A549 (cell line): ENCODE measurements around the gene PRICKLE1. TPM values are rescaled to one million over a fixed set of nuclear protein-coding genes. Genes with fewer than 3 reads are reported as not detected.

Source experiments
- ATAC-seq, 2 experiments: fragments of 200-7000 bp in 1 of 2; fragments of >200 bp in 1 of 2; cut with Nextera tagmentation in 1 of 2; cut with Tn5 transposase in 1 of 2; 3 replicates each; pipeline versions ENCODE4 v1.8.0 to v1.9.1; 2018 to 2020; ENCODE audit warnings: mild to moderate bottlenecking in 1 of 2, moderate library complexity in 1 of 2
- CTCF ChIA-PET: fragments of 300-600 bp; sonication (Branson Sonifier 250); formaldehyde crosslinking; extraction: SDS; loops from one replicate; lab custom pipeline; 2021; ENCODE audit warnings: antibody characterized with exemption, inconsistent platforms; lab: Yijun Ruan, JAX
- POLR2A ChIA-PET: fragments of 350-600 bp; formaldehyde crosslinking; extraction: SDS; loops from one replicate; lab custom pipeline; 2021; ENCODE audit warnings: antibody characterized with exemption, inconsistent platforms; lab: Yijun Ruan, JAX
- DNase-seq, 2 experiments: peaks; one replicate each; pipeline versions ENCODE4 v3.0.0 to v3.0.0-alpha.2; 2011 to 2016; ENCODE audit warnings: low read depth in 1 of 2, low spot score in 1 of 2
- FAIRE-seq: peaks from 2 replicates; lab custom pipeline; 2011; peaks lifted over from hg19 to GRCh38; lab: Jason Lieb, UNC
- H3K27ac ChIP-seq, 2 experiments: fragments of >200 bp; sonication (Bioruptor Twin); formaldehyde crosslinking; 3 replicates each; pipeline ENCODE4 v1.5.1; 2016 to 2017
- H3K4me1 ChIP-seq: fragments of >200 bp; sonication (Bioruptor Twin); formaldehyde crosslinking; 3 replicates; pipeline ENCODE4 v1.6.1; 2016
- H3K4me2 ChIP-seq: fragments of >200 bp; sonication (Bioruptor Twin); formaldehyde crosslinking; 3 replicates; pipeline ENCODE4 v1.6.1; 2016
- H3K4me3 ChIP-seq: fragments of >200 bp; sonication (Bioruptor Twin); formaldehyde crosslinking; 3 replicates; pipeline ENCODE4 v1.5.1; 2016
- H3K9me3 ChIP-seq: fragments of >200 bp; sonication (Bioruptor Twin); formaldehyde crosslinking; 3 replicates; pipeline ENCODE4 v1.6.1; 2016
- BHLHE40 ChIP-seq: IDR thresholded peaks from 2 replicates; pipeline ENCODE4 v1.6.1; 2012; ENCODE audit warnings: low read depth, low read length, inconsistent platforms
- CBX2 ChIP-seq: fragments of 200-600 bp; sonication (generic); IDR thresholded peaks from 2 replicates; pipeline ENCODE4 v1.6.1; 2016; ENCODE audit warnings: low read depth, mild to moderate bottlenecking, borderline replicate concordance
- E2F6 ChIP-seq: IDR thresholded peaks from 2 replicates; pipeline ENCODE4 v1.6.1; 2012; ENCODE audit warnings: low read depth, borderline replicate concordance
- EHF ChIP-seq: fragments of 250-450 bp; sonication (Bioruptor Pico); IDR thresholded peaks from 2 replicates; pipeline ENCODE4 v1.5.0; 2020; ENCODE audit warnings: mild to moderate bottlenecking
- ELK1 ChIP-seq: fragments of 150-350 bp; IDR thresholded peaks from 2 replicates; pipeline ENCODE4 v1.6.1; 2014; ENCODE audit warnings: low read depth, mild to moderate bottlenecking, low read length
- EP300 ChIP-seq, 2 experiments: fragments of >200 bp; sonication (Bioruptor Twin); formaldehyde crosslinking; IDR thresholded peaks; 2 replicates in 1 of 2; 3 replicates in 1 of 2; pipeline ENCODE4 v1.6.1; 2016 to 2017
- ESRRA ChIP-seq: fragments of 150-350 bp; IDR thresholded peaks from 2 replicates; pipeline ENCODE4 v1.6.1; 2014; ENCODE audit warnings: mild to moderate bottlenecking, low read length, borderline replicate concordance
- GATA3 ChIP-seq: IDR thresholded peaks from 2 replicates; pipeline ENCODE4 v1.6.1; 2012; ENCODE audit warnings: borderline replicate concordance
- HOXB13 ChIP-seq: fragments of 250-450 bp; sonication (Bioruptor Pico); IDR thresholded peaks from 2 replicates; pipeline ENCODE4 v1.5.0; 2020; ENCODE audit warnings: low read depth, mild to moderate bottlenecking, moderate library complexity
- HOXB5 ChIP-seq: fragments of 250-450 bp; sonication (Bioruptor Pico); IDR thresholded peaks from 2 replicates; pipeline ENCODE4 v1.5.0; 2020; ENCODE audit warnings: mild to moderate bottlenecking, moderate library complexity
- JUNB ChIP-seq: fragments of >200 bp; sonication (Bioruptor Twin); formaldehyde crosslinking; IDR thresholded peaks from 2 replicates; pipeline ENCODE4 v1.6.1; 2016
- KDM5A ChIP-seq: fragments of 200-600 bp; sonication (generic); IDR thresholded peaks from 2 replicates; pipeline ENCODE4 v1.6.1; 2016; ENCODE audit warnings: antibody characterized with exemption, mild to moderate bottlenecking
- MAZ ChIP-seq: fragments of 150-350 bp; IDR thresholded peaks from 2 replicates; pipeline ENCODE4 v1.6.1; 2014; ENCODE audit warnings: antibody characterized with exemption, low read depth, low read length, borderline replicate concordance
- NPAS2 ChIP-seq: fragments of 250-450 bp; sonication (Bioruptor Pico); IDR thresholded peaks from 2 replicates; pipeline ENCODE4 v1.8.0; 2022; ENCODE audit warnings: mild to moderate bottlenecking, moderate library complexity, borderline replicate concordance
- RAD21 ChIP-seq, 2 experiments: fragments of >200 bp in 1 of 2; sonication (Bioruptor Twin) in 1 of 2; formaldehyde crosslinking in 1 of 2; IDR thresholded peaks in 1 of 2; conservative IDR thresholded peaks in 1 of 2; 2 replicates in 1 of 2; 3 replicates in 1 of 2; pipeline ENCODE4 v1.6.1; 2012 to 2018; ENCODE audit warnings: inconsistent platforms in 1 of 2
- RARB ChIP-seq: fragments of 250-450 bp; sonication (Bioruptor Pico); IDR thresholded peaks from 2 replicates; pipeline ENCODE4 v1.8.0; 2021; ENCODE audit warnings: mild to moderate bottlenecking, moderate library complexity
- REST ChIP-seq: fragments of 200-600 bp; sonication (generic); IDR thresholded peaks from 2 replicates; pipeline ENCODE4 v1.6.1; 2016; ENCODE audit warnings: antibody characterized with exemption, mild to moderate bottlenecking, moderate library complexity
- SREBF2 ChIP-seq: fragments of 450-650 bp; IDR thresholded peaks from 2 replicates; pipeline ENCODE4 v1.6.1; 2014; ENCODE audit warnings: mild to moderate bottlenecking, moderate library complexity
- TP53 ChIP-seq: fragments of 250-450 bp; sonication (Bioruptor Pico); IDR thresholded peaks from 2 replicates; pipeline ENCODE4 v1.5.0; 2021; ENCODE audit warnings: mild to moderate bottlenecking, moderate library complexity
- ZFP36 ChIP-seq: fragments of 450-650 bp; IDR thresholded peaks from 2 replicates; pipeline ENCODE4 v1.6.1; 2014; ENCODE audit warnings: borderline replicate concordance; ENCODE audit not compliant: partially characterized antibody
- WGBS: methylation state at CpG from one replicate; pipeline ENCODE4 v1.1.6; 2017; ENCODE audit errors: missing lambda C conversion rate; 5-methylcytosine and 5-hydroxymethylcytosine counted together
- polyA plus RNA-seq, 4 experiments: library from polyadenylated mRNA; depleted of rRNA in 3 of 4; stranded (reverse); fragments of >200 nt; fragmentation: RNase III in 1 of 4; extraction: RNeasy Plus Mini Kit Qiagen cat#74134 plus additional on column Dnase treatment in 1 of 4; gene quantifications; 2 replicates in 3 of 4; 3 replicates in 1 of 4; pipeline ENCODE4 v1.2.3, GENCODE V29; 2011 to 2017

PRICKLE1 gene
- polyA plus RNA-seq, 2 of the 4 experiments (the other 2 are of a cell fraction): 1.5 to 1.8 TPM

DNA sequence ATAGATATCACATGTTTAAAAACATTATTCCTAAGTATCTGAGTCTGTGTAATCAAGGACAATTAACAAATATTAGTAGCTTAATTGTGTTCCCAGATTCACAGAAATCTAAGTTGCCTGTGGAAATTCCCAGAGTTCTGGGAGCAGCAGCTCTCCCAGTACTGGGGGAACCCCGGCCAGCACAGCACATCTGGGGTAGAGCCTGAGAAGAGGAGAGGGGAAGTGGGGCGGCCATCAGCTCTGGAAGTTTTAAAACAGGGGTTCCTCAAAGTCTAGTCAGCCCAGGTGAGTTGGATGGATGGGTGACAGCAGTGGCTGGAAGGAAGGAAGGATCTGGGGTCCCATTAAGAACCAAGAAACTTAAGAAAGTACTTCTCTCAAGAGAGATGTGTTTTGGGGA is 24.6 kb downstream of the PRICKLE1 start (continued):
- no peak for TF ChIP-seq KDM5A
- no peak for TF ChIP-seq JUNB
- no peak for TF ChIP-seq ESRRA

- ChIA-PET CTCF (interaction anchor here (7.1 kb wide), 1 partner anchor 81 kb away, joined by 69 read pairs; no protein-coding TSS in a partner anchor), POLR2A (no interaction called here)
- WGBS: 79% methylated on average over 3 of the region's 3 CpGs
- FAIRE-seq (no peak), ATAC-seq (no peak), DNase-seq (no peak)
- no peak overlapping the region for H3K4me2 ChIP-seq
- no peaks in the 10 kb centered on the region for H3K9me3 ChIP-seq
- no peak overlapping the region for H3K27ac ChIP-seq
- no peak overlapping the region for H3K4me3 ChIP-seq
- TF ChIP-seq SREBF2 (no peak), GATA3 (no peak), TP53 (CRISPR knock-in tag) (no peak), EHF (CRISPR knock-in tag) (no peak), HOXB5 (no peak), E2F6 (no peak), BHLHE40 (no peak), RARB (CRISPR knock-in tag) (no peak), MAZ (no peak), ELK1 (no peak), JUNB (no peak), ZFP36 (no peak)
- H3K4me1 ChIP-seq: no peaks in the 10 kb centered on the region
Observed at GRCh38 chr12:42564556-42564955, 25.0 kb downstream of the PRICKLE1 start.

DNA sequence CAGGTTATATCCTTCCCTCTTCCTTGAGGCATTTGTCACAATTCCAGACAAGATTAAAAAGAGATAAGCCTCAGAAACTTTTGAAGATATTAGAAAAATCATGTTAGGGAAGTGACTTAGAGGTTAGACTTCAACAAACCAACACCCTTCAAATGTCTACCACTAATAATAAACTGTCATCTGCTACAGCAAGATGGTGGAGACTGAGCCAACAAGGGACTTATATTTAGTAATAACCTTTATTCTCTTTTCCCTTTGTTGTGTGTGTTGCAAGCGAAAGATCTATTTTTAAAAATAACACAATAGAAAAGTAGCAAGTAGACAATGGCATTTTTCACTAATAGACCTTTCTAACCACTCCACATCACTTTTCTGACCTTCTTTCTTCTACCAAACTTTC is 28.6 kb downstream of the PRICKLE1 start:
- no peak overlapping the region for H3K27ac ChIP-seq
- H3K4me2 ChIP-seq: no peak overlapping the region
- FAIRE-seq: no peak
- POLR2A ChIA-PET: no interaction called here
- TF ChIP-seq EP300 (IDR thresholded peaks at IDR 0.05) (no peak), HOXB13 (no peak), REST (no peak), BHLHE40 (no peak), ELK1 (no peak), NPAS2 (CRISPR knock-in tag) (no peak), RAD21 (conservative IDR thresholded peaks at IDR 0.05 in 1 of 2, IDR thresholded peaks at IDR 0.05 in 1 of 2) (no peak), CBX2 (no peak), ZFP36 (no peak), JUNB (no peak)
- H3K4me1 ChIP-seq: no peaks in the 10 kb centered on the region
- no peak for ATAC-seq
- H3K9me3 ChIP-seq: no peaks in the 10 kb centered on the region
- CTCF ChIA-PET: interaction anchor here (0.8 kb wide), 1 partner anchor 78 kb away, joined by 5 read pairs; no protein-coding TSS in a partner anchor
- H3K4me3 ChIP-seq: no peak overlapping the region
- DNase-seq: no peak
- 64% methylated on average over 1 of the region's 1 CpG for WGBS
